ENCODE measurements around the gene LYPD8.

DNA sequence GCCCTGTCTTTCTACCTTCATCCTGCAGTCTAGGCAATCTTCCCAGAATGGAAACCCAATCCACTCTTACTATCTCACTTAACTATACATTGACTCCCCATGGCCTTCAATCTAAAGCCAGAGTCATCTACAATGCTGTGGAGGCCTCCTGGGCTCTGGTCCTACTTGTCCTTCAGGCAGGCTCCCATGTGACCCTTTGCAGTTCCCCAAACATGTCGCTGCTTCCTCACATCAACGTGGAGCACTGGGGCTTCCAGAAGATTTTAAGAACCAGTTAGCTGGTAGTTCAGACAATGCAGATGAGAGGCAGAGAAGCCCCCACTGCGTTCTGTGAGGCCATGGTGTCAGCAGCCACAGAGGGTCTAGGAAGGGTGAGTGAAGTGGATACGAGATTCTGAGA lies 18.6 kb downstream of the LYPD8 start:
- TF ChIP-seq CTCF (IDR thresholded peaks at IDR 0.05): no peak
- TF ChIP-seq POLR2A (IDR thresholded peaks at IDR 0.05; ENCODE audit: low read depth): no peak
- TF ChIP-seq POLR2AphosphoS5 (IDR thresholded peaks at IDR 0.05): no peak
